Coronary artery (tissue), 2 donors: ENCODE data around the gene BBS9.

ENCODE experiments used
- DNase-seq: peaks from one replicate; pipeline ENCODE4 v3.0.0-alpha.2; 2017; ENCODE audit warnings: low spot score
- H3K27ac ChIP-seq, 2 donors: fragments of 200-600 bp; sonication (generic); one replicate each; pipeline ENCODE4 v1.5.1; 2016 to 2019
- H3K4me3 ChIP-seq: fragments of 200-600 bp; sonication (generic); 2 replicates; pipeline ENCODE4 v1.5.1; 2016; ENCODE audit warnings: mild to moderate bottlenecking, moderate library complexity
- CTCF ChIP-seq: fragments of 200-600 bp; sonication (generic); IDR thresholded peaks from one replicate; pipeline ENCODE4 v1.5.1; 2019; ENCODE audit warnings: antibody characterized with exemption

BBS9 gene

GRCh38 chr7:33632322-33632721 is 503.0 kb downstream of the BBS9 start:
- Histone ChIP-seq H3K4me3 (no peak overlapping the region), H3K27ac (no peak overlapping the region)

GRCh38 chr7:33632840-33633525 is 503.6 kb downstream of the BBS9 start:
- Histone ChIP-seq H3K4me3 (no peak overlapping the region), H3K27ac (no peak overlapping the region)
- no peak for DNase-seq
- no peak for TF ChIP-seq CTCF

More at GRCh38 chr7:33632322-33632721, 503.0 kb downstream of the BBS9 start:
- DNase-seq = no peak
- TF ChIP-seq CTCF = no peak

- H3K4me3 ChIP-seq = no peak overlapping the region
- no peak for DNase-seq
- H3K27ac ChIP-seq = no peak overlapping the region
- TF ChIP-seq CTCF = no peak
Observed at GRCh38 chr7:33634606-33635005, 505.2 kb downstream of the BBS9 start.

GRCh38 chr7:33636359-33636758 is 507.0 kb downstream of the BBS9 start:
- no peak for DNase-seq
- Histone ChIP-seq H3K4me3 (no peak overlapping the region), H3K27ac (no peak overlapping the region)
- no peak for TF ChIP-seq CTCF

- no peak for TF ChIP-seq CTCF
Observed at GRCh38 chr7:33639552-33640197, 510.3 kb downstream of the BBS9 start.

GRCh38 chr7:33640741-33641140 is 511.4 kb downstream of the BBS9 start:
- Histone ChIP-seq H3K4me3 (no peak overlapping the region), H3K27ac (no peak overlapping the region)
- no peak for TF ChIP-seq CTCF
- no peak for DNase-seq

More at GRCh38 chr7:33639552-33640197, 510.3 kb downstream of the BBS9 start:
- Histone ChIP-seq H3K4me3 (no peak overlapping the region), H3K27ac (peak overlapping the region in 1 of 2 donors; percentile 38)
- DNase-seq = no peak

- TF ChIP-seq CTCF = no peak
- Histone ChIP-seq H3K27ac (no peak overlapping the region), H3K4me3 (no peak overlapping the region)
- DNase-seq = no peak
Observed at GRCh38 chr7:33642312-33642711, 512.9 kb downstream of the BBS9 start.
